ENCODE results near the gene ACOX3.
"Not testable (repeated sequence)": the region's sequence is repeated elsewhere in the genome, so short reads cannot be mapped to it uniquely, and the experiment has no call there.

Gene ACOX3

GRCh38 chr4:8403976-8404375, 36.5 kb downstream of the ACOX3 start:
- DNase-seq, result no peak

GRCh38 chr4:8403173-8403753, 37.3 kb downstream of the ACOX3 start:
- peak; percentile 54 for DNase-seq

GRCh38 chr4:8402640-8403039, 37.9 kb downstream of the ACOX3 start:
- DNase-seq, result no peak

GRCh38 chr4:8402181-8402597, 38.3 kb downstream of the ACOX3 start:
- no peak for DNase-seq

- DNase-seq, result no peak
These were observed 38.9 kb downstream of the ACOX3 start for GRCh38 chr4:8401665-8402064.

GRCh38 chr4:8400632-8401325, 39.7 kb downstream of the ACOX3 start:
- no peak for DNase-seq

- DNase-seq, result no peak
These were observed 41.2 kb downstream of the ACOX3 start for GRCh38 chr4:8399298-8399697.

GRCh38 chr4:8398347-8398746, 42.2 kb downstream of the ACOX3 start:
- DNase-seq, result no peak

GRCh38 chr4:8396762-8397406, 43.6 kb downstream of the ACOX3 start:
- DNase-seq, result no peak

- no peak for DNase-seq
These were observed 44.8 kb downstream of the ACOX3 start for GRCh38 chr4:8395504-8396296.

GRCh38 chr4:8394806-8395205, 45.7 kb downstream of the ACOX3 start:
- no peak for DNase-seq

- no peak for DNase-seq
These were observed 46.4 kb downstream of the ACOX3 start for GRCh38 chr4:8394061-8394519.

- DNase-seq, result no peak
These were observed 46.9 kb downstream of the ACOX3 start for GRCh38 chr4:8393593-8394038.

- DNase-seq, result no peak
These were observed 47.8 kb downstream of the ACOX3 start for GRCh38 chr4:8392591-8393190.

GRCh38 chr4:8391972-8392371, 48.6 kb downstream of the ACOX3 start:
- DNase-seq, result no peak

- no peak for DNase-seq
These were observed 49.5 kb downstream of the ACOX3 start for GRCh38 chr4:8391071-8391470.

GRCh38 chr4:8390577-8390976, 49.9 kb downstream of the ACOX3 start:
- no peak for DNase-seq

GRCh38 chr4:8388528-8388870, 52.0 kb downstream of the ACOX3 start:
- no peak for DNase-seq

- no peak for DNase-seq
These were observed 52.7 kb downstream of the ACOX3 start for GRCh38 chr4:8387615-8388527.

GRCh38 chr4:8387194-8387593, 53.3 kb downstream of the ACOX3 start:
- DNase-seq, result no peak

GRCh38 chr4:8386731-8387130, 53.8 kb downstream of the ACOX3 start:
- no peak for DNase-seq

GRCh38 chr4:8386131-8386530, 54.4 kb downstream of the ACOX3 start:
- not testable (repeated sequence) for DNase-seq
